Ishikawa (cell line): ENCODE measurements around the gene CBX4.

Experiments used
- CEBPB ChIP-seq: IDR thresholded peaks from 2 replicates; pipeline ENCODE4 v1.6.1; 2012
- CREB1 ChIP-seq: IDR thresholded peaks from 2 replicates; pipeline ENCODE4 v1.6.1; 2012; ENCODE audit warnings: low read depth
- EGR1 ChIP-seq: IDR thresholded peaks from 2 replicates; pipeline ENCODE4 v1.6.1; 2012
- EP300 ChIP-seq: IDR thresholded peaks from 2 replicates; pipeline ENCODE4 v1.6.1; 2012; ENCODE audit warnings: borderline replicate concordance
- FOXM1 ChIP-seq: IDR thresholded peaks from 2 replicates; pipeline ENCODE4 v1.6.1; 2012; ENCODE audit warnings: low read depth, borderline replicate concordance
- NFIC ChIP-seq: IDR thresholded peaks from 2 replicates; pipeline ENCODE4 v1.6.1; 2012
- RAD21 ChIP-seq: IDR thresholded peaks from 2 replicates; pipeline ENCODE4 v1.6.1; 2012; ENCODE audit warnings: low read depth
- TAF1 ChIP-seq: IDR thresholded peaks from 2 replicates; pipeline ENCODE4 v1.6.1; 2012; ENCODE audit warnings: low read depth, mild to moderate bottlenecking
- TCF12 ChIP-seq: IDR thresholded peaks from 2 replicates; pipeline ENCODE4 v1.6.1; 2012; ENCODE audit warnings: low read depth
- TEAD4 ChIP-seq: IDR thresholded peaks from 2 replicates; pipeline ENCODE4 v1.6.1; 2012
- YY1 ChIP-seq: IDR thresholded peaks from 2 replicates; pipeline ENCODE4 v1.6.1; 2012; ENCODE audit warnings: low read depth
- ZBTB7A ChIP-seq: IDR thresholded peaks from 2 replicates; pipeline ENCODE4 v1.6.1; 2012; ENCODE audit warnings: low read depth
- TF ChIP-seq, protein P1 (sequence below): IDR thresholded peaks from 2 replicates; pipeline ENCODE4 v1.6.1; 2012; ENCODE audit warnings: low read depth, mild to moderate bottlenecking
- TF ChIP-seq, protein P2 (sequence below): IDR thresholded peaks from 2 replicates; pipeline ENCODE4 v1.6.1; 2012
- TF ChIP-seq, protein P3 (sequence below): IDR thresholded peaks from 2 replicates; pipeline ENCODE4 v1.6.1; 2012

CBX4 gene

DNA sequence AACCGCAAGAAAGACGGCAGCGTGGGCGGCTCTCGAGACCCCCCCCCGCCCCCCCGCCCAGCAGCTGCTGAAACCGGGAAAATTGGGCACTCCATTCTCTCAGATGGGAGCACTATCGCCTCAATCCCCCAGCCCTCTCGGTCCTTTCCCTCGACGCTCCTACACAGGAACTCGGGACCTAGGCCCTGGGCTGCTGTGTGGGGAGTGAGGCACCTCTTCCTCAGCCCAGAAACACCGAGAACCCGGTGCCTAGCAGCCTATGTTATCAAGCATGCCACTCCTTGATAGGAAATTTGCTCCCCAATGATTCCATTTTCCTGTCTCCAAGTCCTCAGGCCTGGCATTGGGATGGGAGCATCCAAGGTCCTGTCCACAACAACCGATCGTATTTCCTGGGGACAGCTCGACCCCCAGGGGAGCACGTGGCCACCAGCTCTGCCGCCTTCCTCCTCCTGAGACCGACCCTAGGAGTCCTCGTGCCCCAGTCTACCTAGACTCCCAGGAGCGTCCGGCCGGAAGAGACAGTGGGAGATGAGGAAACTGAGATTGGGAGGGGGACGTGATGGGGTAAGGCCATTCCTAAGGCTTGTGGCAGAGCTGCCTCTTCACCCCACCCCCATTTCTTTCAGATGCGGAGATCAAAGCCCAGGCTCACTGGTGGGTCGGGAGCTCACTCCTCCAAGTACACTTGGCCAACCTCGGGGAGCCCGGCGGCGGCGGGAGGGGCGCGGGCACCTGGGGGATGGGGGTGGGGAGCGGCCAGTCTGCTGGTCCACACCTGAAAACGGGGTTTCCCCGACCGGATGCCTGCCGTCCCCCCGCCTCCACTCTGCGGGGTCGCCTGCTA is 24.9 kb downstream of the CBX4 start:
- TF ChIP-seq, protein P1, sequence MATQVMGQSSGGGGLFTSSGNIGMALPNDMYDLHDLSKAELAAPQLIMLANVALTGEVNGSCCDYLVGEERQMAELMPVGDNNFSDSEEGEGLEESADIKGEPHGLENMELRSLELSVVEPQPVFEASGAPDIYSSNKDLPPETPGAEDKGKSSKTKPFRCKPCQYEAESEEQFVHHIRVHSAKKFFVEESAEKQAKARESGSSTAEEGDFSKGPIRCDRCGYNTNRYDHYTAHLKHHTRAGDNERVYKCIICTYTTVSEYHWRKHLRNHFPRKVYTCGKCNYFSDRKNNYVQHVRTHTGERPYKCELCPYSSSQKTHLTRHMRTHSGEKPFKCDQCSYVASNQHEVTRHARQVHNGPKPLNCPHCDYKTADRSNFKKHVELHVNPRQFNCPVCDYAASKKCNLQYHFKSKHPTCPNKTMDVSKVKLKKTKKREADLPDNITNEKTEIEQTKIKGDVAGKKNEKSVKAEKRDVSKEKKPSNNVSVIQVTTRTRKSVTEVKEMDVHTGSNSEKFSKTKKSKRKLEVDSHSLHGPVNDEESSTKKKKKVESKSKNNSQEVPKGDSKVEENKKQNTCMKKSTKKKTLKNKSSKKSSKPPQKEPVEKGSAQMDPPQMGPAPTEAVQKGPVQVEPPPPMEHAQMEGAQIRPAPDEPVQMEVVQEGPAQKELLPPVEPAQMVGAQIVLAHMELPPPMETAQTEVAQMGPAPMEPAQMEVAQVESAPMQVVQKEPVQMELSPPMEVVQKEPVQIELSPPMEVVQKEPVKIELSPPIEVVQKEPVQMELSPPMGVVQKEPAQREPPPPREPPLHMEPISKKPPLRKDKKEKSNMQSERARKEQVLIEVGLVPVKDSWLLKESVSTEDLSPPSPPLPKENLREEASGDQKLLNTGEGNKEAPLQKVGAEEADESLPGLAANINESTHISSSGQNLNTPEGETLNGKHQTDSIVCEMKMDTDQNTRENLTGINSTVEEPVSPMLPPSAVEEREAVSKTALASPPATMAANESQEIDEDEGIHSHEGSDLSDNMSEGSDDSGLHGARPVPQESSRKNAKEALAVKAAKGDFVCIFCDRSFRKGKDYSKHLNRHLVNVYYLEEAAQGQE = no peak
- TF ChIP-seq EGR1 (no peak), FOXM1 (no peak), CEBPB (no peak), EP300 (no peak), RAD21 (no peak), CREB1 (no peak), TEAD4 (no peak), ZBTB7A (no peak), TCF12 (no peak), TAF1 (no peak), YY1 (no peak), NFIC (no peak)
- TF ChIP-seq, protein P2, sequence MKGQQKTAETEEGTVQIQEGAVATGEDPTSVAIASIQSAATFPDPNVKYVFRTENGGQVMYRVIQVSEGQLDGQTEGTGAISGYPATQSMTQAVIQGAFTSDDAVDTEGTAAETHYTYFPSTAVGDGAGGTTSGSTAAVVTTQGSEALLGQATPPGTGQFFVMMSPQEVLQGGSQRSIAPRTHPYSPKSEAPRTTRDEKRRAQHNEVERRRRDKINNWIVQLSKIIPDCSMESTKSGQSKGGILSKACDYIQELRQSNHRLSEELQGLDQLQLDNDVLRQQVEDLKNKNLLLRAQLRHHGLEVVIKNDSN = no peak
- TF ChIP-seq, protein P3, sequence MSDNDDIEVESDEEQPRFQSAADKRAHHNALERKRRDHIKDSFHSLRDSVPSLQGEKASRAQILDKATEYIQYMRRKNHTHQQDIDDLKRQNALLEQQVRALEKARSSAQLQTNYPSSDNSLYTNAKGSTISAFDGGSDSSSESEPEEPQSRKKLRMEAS = no peak

DNA sequence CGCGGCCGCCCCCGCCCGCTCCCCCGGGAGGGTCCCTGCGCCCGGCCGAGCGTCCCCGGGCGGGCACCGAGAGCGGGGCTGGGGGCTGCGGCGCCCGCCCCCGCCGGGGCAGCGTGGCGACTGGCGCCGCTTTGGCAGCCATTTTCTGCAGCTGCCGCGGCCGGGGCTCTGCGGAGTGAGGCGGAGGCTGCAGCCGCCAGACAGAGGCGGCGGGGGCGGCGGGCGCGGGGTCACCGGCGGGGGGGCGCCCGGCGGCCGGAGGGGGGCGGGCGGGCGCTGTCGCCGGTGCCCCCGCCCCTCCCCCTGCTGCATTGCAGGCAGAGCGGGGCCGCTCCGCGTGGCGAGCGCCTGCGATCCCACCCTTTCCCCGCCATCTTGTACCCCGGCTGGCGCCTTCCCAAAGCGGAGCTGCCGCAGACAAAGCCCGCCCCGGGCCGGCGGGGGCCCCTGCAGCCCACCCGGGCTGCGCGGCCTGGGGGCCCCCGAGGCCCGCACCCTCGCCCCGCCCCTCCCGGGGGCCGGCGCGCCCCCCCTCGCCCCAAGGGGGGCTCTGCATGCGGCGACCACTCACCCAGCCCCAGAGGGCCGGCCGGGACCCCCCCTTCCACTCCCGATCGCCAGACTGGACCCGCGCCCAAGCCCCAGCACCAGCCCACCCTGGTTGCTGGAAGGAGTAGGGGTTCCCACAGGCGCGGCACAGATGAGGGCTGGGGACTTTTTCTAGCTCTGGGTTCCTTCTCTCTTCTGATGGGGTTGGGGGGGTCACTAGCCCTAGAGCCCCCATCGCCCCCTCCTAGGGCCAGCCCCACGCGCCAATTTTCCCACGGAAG is 25.7 kb downstream of the CBX4 start:
- peak; percentile 84 for TF ChIP-seq YY1
- no peak for TF ChIP-seq CEBPB
- TF ChIP-seq TAF1 = peak; percentile 21; the same call in 1 of the 2 replicates
- TF ChIP-seq ZBTB7A = peak; percentile 51
- TF ChIP-seq RAD21 = no peak
- TF ChIP-seq EGR1 = no peak
- TF ChIP-seq CREB1 = no peak
- no peak for TF ChIP-seq EP300
- no peak for TF ChIP-seq TCF12
- TF ChIP-seq FOXM1 = no peak
- TF ChIP-seq NFIC = no peak
- TF ChIP-seq TEAD4 = no peak
- TF ChIP-seq, protein P1 = no peak
- TF ChIP-seq, protein P3 = peak; percentile 83

DNA sequence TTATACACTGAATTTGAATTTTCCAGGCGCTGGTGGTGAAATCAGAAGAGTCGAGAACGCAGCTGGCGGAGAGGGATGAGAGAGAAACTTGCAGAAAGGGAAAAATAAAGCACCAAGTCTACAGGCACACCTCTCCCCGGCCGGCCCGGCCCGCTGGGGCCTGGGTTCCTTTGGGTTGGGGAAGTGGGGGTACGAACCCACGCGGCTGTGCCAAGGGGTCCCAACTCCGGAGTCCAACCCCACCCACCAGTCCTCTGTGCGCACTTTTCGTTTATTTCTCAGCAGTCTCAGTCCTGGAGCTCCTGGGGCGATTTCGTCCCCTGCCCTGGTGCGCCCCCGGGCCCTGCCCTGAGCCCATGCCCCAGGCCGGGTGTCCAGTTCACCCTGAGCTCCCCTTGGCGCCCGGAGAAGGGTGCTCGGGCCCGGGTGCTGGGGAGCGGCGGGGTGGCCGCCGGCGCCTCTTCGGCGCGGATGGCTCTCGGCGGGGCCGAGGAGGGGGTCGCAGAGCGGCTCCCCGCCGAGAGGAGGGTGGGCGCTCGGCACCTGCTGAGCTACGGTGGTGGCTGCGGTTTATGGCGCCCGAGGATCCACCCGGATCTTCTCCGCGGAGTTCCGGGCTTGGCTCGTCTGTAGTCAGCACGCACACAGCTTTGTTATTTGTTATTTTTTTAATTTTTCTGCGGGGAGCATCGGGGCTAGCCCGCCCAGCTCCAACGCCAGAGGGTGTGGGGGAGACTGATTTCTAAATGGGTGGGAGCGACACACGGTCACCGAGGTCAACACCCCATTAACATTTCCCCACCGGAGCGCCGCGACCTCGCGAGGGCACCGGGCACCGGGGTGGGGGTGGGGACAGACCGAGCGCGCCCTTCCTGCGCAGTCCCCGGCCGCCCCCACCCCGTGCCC is 26.6 kb downstream of the CBX4 start:
- no peak for TF ChIP-seq NFIC
- TF ChIP-seq, protein P1 = no peak
- TF ChIP-seq FOXM1 = no peak
- TF ChIP-seq CREB1 = no peak
- TF ChIP-seq TAF1 = no peak
- no peak for TF ChIP-seq TCF12
- TF ChIP-seq EP300 = no peak
- no peak for TF ChIP-seq ZBTB7A
- TF ChIP-seq EGR1 = no peak
- TF ChIP-seq RAD21 = no peak
- no peak for TF ChIP-seq TEAD4
- TF ChIP-seq CEBPB = no peak
- TF ChIP-seq, protein P2 = no peak
- TF ChIP-seq YY1 = no peak
- TF ChIP-seq, protein P3 = no peak
